OCI-LY7 (cell line): ENCODE measurements around the gene NAA38. TPM values are rescaled to one million over a fixed set of nuclear protein-coding genes. Genes with fewer than 3 reads are reported as not detected.

Experiments used
- BruUV-seq: library from RNA; stranded (reverse); fragments of 400-500 nt; replicated peaks from 2 replicates; lab custom pipeline; 2021; lab: Mats Ljungman, UMichigan
- CTCF ChIA-PET: fragments of 300-600 bp; sonication (Branson Sonifier 250); formaldehyde crosslinking; loops from one replicate; lab custom pipeline; 2022; ENCODE audit warnings: antibody characterized with exemption; ENCODE audit not compliant: unreplicated experiment; lab: Charles Lee
- POLR2A ChIA-PET: fragments of 300-600 bp; sonication (Branson Sonifier 250); formaldehyde crosslinking; loops from one replicate; lab custom pipeline; 2022; ENCODE audit warnings: antibody characterized with exemption; lab: Charles Lee
- DNase-seq: peaks from one replicate; pipeline ENCODE4 v3.0.0-alpha.2; 2015; ENCODE audit warnings: low spot score
- H2AFZ ChIP-seq: fragments of 200-600 bp; sonication (generic), shearing (Covaris generic); 2 replicates; pipeline ENCODE4 v1.6.1; 2014; ENCODE audit warnings: mild to moderate bottlenecking, antibody characterized with exemption, low read length, moderate library complexity
- H3K27ac ChIP-seq: fragments of 200-600 bp; sonication (generic); 2 replicates; pipeline ENCODE4 v1.5.1; 2014; ENCODE audit warnings: mixed run types, low read depth, mild to moderate bottlenecking, moderate library complexity, low read length, inconsistent platforms; ENCODE audit not compliant: poor library complexity, severe bottlenecking
- H3K36me3 ChIP-seq: fragments of 200-600 bp; sonication (generic); 2 replicates; pipeline ENCODE4 v1.6.1; 2014; ENCODE audit warnings: mild to moderate bottlenecking, antibody characterized with exemption, low read length, moderate library complexity, mixed read lengths; ENCODE audit not compliant: insufficient read depth
- H3K4me1 ChIP-seq: fragments of 200-600 bp; sonication (generic); 2 replicates; pipeline ENCODE4 v1.5.1; 2014; ENCODE audit warnings: mild to moderate bottlenecking, low read length; ENCODE audit not compliant: insufficient read depth, poor library complexity, severe bottlenecking
- H3K4me2 ChIP-seq: fragments of 200-600 bp; sonication (generic); 2 replicates; pipeline ENCODE4 v1.6.1; 2014; ENCODE audit warnings: mild to moderate bottlenecking, low read length
- H3K4me3 ChIP-seq: fragments of 200-600 bp; sonication (generic); 2 replicates; pipeline ENCODE4 v1.5.1; 2014; ENCODE audit warnings: mild to moderate bottlenecking, low read depth, low read length; ENCODE audit not compliant: poor library complexity, severe bottlenecking
- H3K79me2 ChIP-seq: fragments of 200-600 bp; sonication (generic); 2 replicates; pipeline ENCODE4 v1.6.1; 2016; ENCODE audit warnings: low read depth, mild to moderate bottlenecking, low read length, moderate library complexity, mixed read lengths; ENCODE audit not compliant: insufficient read depth
- H3K9me2 ChIP-seq: fragments of 200-600 bp; sonication (generic); 2 replicates; pipeline ENCODE4 v1.6.1; 2016; ENCODE audit warnings: mild to moderate bottlenecking, low read length, mixed read lengths; ENCODE audit not compliant: insufficient read depth
- H3K9me3 ChIP-seq: fragments of 200-600 bp; sonication (generic); 2 replicates; pipeline ENCODE4 v1.6.1; 2014; ENCODE audit warnings: mild to moderate bottlenecking, mixed run types, low read length, mixed read lengths
- H4K20me1 ChIP-seq: fragments of 200-600 bp; sonication (generic); 2 replicates; pipeline ENCODE4 v1.6.1; 2014; ENCODE audit warnings: mild to moderate bottlenecking, antibody characterized with exemption, low read length, moderate library complexity, mixed read lengths; ENCODE audit not compliant: insufficient read depth
- EZH2phosphoT487 ChIP-seq: fragments of 200-600 bp; sonication (generic); IDR thresholded peaks from 2 replicates; pipeline ENCODE4 v1.6.1; 2018; ENCODE audit warnings: low read depth, borderline replicate concordance, mild to moderate bottlenecking, mixed run types, antibody characterized with exemption, low read length, moderate library complexity, mixed read lengths
- intact Hi-C: fragments of 100-400 bp; cut with micrococcal nuclease; formaldehyde crosslinking; loops from one replicate; pipeline ENCODE4 v1.10.0; 2022; ENCODE audit not compliant: unreplicated experiment
- total RNA-seq, 2 experiments: library from RNA; depleted of rRNA in 1 of 2; stranded (reverse); fragments of >200 nt in 1 of 2; shearing (Covaris generic) in 1 of 2; gene quantifications; 2 replicates each; pipeline ENCODE4 v1.2.3, GENCODE V29; 2014 to 2022
- TF ChIP-seq, protein P1 (sequence below): fragments of 200-600 bp; sonication (generic); conservative IDR thresholded peaks from 2 replicates; pipeline ENCODE4 v1.5.1; 2014; ENCODE audit warnings: mild to moderate bottlenecking, antibody characterized with exemption, low read length, moderate library complexity, mixed read lengths

Gene NAA38
- total RNA-seq, 2 experiments from 2014 or later, result 149 to 168 TPM

DNA sequence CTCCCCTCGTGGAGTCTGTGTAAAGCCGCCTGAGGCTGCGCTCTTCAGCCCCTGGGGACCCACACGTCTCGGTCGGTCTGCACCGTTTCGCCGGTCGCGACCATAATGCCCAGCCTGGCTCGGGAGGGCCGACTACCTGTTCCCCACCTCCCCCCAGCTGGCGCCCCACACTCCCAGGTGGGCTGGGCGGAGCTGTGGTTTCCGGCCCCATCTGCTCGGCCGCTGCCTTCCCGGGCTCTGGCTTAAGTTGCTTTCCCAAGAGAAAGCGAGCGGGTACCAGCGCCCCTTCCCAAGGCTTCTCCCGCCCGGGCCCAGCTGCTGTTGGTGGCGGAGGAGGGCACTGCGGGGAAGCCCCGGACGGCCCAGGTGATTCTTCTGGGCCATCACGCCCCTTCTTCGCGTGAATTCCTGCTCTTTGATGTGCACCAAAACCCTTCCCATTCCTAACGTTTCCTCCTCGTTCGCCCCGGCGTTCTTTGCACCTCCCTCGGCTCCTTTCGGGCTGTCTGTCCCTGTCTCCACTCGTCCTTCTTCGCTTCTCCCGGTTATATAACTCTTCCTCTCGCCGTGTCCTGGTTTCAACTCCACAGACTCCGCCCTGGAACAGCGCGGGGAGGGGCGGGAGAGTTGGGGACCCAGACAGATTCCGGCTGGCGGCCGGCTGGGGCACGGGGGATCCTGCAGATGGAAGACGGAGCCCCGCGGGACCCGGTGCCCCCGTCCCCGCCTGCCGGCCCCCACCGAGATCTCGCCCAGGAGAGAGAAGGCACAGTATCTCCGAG, 21.4 kb downstream of the NAA38 start:
- Histone ChIP-seq H4K20me1 (peaks cover 8% of the 10 kb centered on the region; the same call in 1 of the 2 replicates), H3K27ac (peak overlapping the region; percentile 91), H3K4me3 (peak overlapping the region; percentile 78), H3K79me2 (peaks cover 34% of the 10 kb centered on the region; the same call in 1 of the 2 replicates), H3K4me1 (peaks cover 48% of the 10 kb centered on the region), H3K36me3 (peaks cover 9% of the 10 kb centered on the region; the same call in 1 of the 2 replicates), H3K9me3 (no peaks in the 10 kb centered on the region), H3K9me2 (no peaks in the 10 kb centered on the region), H2AFZ (peak overlapping the region; percentile 26; the same call in 1 of the 2 replicates), H3K4me2 (peak overlapping the region; percentile 93)
- ChIA-PET POLR2A (interaction anchor here (0.6 to 1.5 kb wide), 3 partner anchors 9 to 352 kb away, joined by 3 to 6 read pairs (median 5); no protein-coding TSS in a partner anchor), CTCF (no interaction called here)
- intact Hi-C loops, result loop anchor here (1.0 to 10.0 kb wide), 8 partner anchors 7 to 584 kb away; partner anchors contain the start of genes CTDNEP1, ELP5, HES7 and NAA38
- BruUV-seq, result TSS peak; percentile 63
- DNase-seq, result no peak
- TF ChIP-seq EZH2phosphoT487, result no peak
- TF ChIP-seq, protein P1, sequence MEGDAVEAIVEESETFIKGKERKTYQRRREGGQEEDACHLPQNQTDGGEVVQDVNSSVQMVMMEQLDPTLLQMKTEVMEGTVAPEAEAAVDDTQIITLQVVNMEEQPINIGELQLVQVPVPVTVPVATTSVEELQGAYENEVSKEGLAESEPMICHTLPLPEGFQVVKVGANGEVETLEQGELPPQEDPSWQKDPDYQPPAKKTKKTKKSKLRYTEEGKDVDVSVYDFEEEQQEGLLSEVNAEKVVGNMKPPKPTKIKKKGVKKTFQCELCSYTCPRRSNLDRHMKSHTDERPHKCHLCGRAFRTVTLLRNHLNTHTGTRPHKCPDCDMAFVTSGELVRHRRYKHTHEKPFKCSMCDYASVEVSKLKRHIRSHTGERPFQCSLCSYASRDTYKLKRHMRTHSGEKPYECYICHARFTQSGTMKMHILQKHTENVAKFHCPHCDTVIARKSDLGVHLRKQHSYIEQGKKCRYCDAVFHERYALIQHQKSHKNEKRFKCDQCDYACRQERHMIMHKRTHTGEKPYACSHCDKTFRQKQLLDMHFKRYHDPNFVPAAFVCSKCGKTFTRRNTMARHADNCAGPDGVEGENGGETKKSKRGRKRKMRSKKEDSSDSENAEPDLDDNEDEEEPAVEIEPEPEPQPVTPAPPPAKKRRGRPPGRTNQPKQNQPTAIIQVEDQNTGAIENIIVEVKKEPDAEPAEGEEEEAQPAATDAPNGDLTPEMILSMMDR, result no peak

DNA sequence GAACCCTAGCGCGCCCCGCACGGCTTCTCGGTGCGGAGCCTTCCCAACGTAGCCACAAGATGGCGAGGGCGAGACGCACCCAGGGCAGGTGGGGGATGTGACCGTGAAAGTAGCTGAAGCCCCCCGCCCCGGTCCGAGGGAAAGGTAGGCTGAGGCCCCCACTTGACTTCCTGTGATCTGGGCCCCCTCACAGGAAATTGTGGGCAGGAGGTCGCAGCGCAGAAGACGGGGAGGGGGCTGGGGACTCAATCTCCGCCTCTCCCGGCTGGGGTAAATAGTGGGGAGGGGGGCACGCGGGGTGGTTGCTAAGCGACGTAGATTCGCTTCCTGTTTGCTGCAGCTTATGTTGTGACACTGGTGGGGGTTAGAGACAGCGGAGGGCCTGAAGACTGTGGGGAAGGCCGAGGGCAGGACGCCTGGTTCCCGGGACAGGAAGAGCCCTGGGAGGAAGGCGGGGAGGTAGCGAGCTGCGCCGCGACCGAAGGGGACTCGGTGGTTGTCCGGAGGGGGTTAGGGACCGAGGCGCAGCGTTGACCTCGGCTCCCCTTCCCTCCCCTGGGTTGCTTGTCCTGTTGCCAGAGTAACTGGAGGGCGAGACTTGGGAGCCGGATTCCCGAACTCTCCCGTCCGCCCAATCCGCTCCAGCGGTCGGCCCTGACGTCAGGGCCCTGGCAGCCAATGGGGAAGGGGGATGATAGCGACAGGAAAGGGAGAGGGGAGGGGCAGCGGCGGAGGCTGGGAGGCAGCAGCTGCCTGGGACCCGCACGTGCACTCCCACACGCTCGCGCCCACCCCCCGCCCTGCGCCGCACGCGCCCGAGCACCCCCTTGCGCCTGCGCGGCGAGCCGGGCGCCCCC, 22.2 kb downstream of the NAA38 start:
- ChIA-PET CTCF (interaction anchor here (0.5 to 1.2 kb wide), 4 partner anchors 10 to 317 kb away, joined by 3 to 9 read pairs (median 4); partner anchors contain the start of gene PER1), POLR2A (interaction anchor here (0.7 to 1.5 kb wide), 3 partner anchors 10 to 353 kb away, joined by 3 to 6 read pairs (median 5); partner anchors contain the start of gene TP53)
- no peaks in the 10 kb centered on the region for H3K9me3 ChIP-seq
- H3K4me3 ChIP-seq, result peak overlapping the region; percentile 78
- peak overlapping the region; percentile 42; the same call in 1 of the 2 replicates for H2AFZ ChIP-seq
- H3K36me3 ChIP-seq, result peaks cover 1% of the 10 kb centered on the region; the same call in 1 of the 2 replicates
- H3K9me2 ChIP-seq, result no peaks in the 10 kb centered on the region
- H4K20me1 ChIP-seq, result no peaks in the 10 kb centered on the region
- H3K79me2 ChIP-seq, result peaks cover 26% of the 10 kb centered on the region; the same call in 1 of the 2 replicates
- H3K4me1 ChIP-seq, result peaks cover 40% of the 10 kb centered on the region
- peak; percentile 95 for DNase-seq
- peak overlapping the region; percentile 93 for H3K4me2 ChIP-seq
- H3K27ac ChIP-seq, result peak overlapping the region; percentile 91
- no peak for TF ChIP-seq EZH2phosphoT487
- TF ChIP-seq, protein P1, result peak; percentile 81
- intact Hi-C loops, result loop anchor here (1.0 to 10.0 kb wide), 8 partner anchors 8 to 583 kb away; partner anchors contain the start of genes CTDNEP1, ELP5, HES7 and NAA38
- BruUV-seq, result no TSS peak
